DOHH2 (cell line): ENCODE data around the gene DESI1.

Experiments
- H3F3A ChIP-seq: fragments of 200-600 bp; sonication (generic), shearing (Covaris generic); 2 replicates; pipeline ENCODE4 v1.6.0; 2016; ENCODE audit warnings: antibody characterized with exemption, mild to moderate bottlenecking; ENCODE audit not compliant: control insufficient read depth, insufficient read depth
- H3K27ac ChIP-seq: fragments of 200-600 bp; sonication (generic); 2 replicates; pipeline ENCODE4 v1.5.1; 2014; ENCODE audit warnings: low read depth, mild to moderate bottlenecking, low read length, moderate library complexity
- H3K27me3 ChIP-seq: fragments of 200-600 bp; sonication (generic); 2 replicates; pipeline ENCODE4 v1.6.1; 2014; ENCODE audit warnings: mild to moderate bottlenecking, low read length, mixed read lengths; ENCODE audit not compliant: control insufficient read depth
- H3K36me3 ChIP-seq: fragments of 200-600 bp; sonication (generic); 2 replicates; pipeline ENCODE4 v1.6.1; 2014; ENCODE audit warnings: mild to moderate bottlenecking, low read length, moderate library complexity, mixed read lengths; ENCODE audit not compliant: control insufficient read depth
- H3K4me1 ChIP-seq: fragments of 200-600 bp; sonication (generic); 2 replicates; pipeline ENCODE4 v1.6.1; 2014; ENCODE audit warnings: mild to moderate bottlenecking, low read length, mixed read lengths; ENCODE audit not compliant: control insufficient read depth
- H3K4me2 ChIP-seq: fragments of 200-600 bp; sonication (generic); 2 replicates; pipeline ENCODE4 v1.6.0; 2014; ENCODE audit warnings: mild to moderate bottlenecking, low read length, moderate library complexity
- H3K4me3 ChIP-seq: fragments of 200-600 bp; sonication (generic); 2 replicates; pipeline ENCODE4 v1.5.1; 2014; ENCODE audit warnings: mild to moderate bottlenecking, low read length, mixed read lengths
- H3K79me2 ChIP-seq: fragments of 200-600 bp; sonication (generic); 2 replicates; pipeline ENCODE4 v1.6.1; 2014; ENCODE audit warnings: mild to moderate bottlenecking, low read length, mixed read lengths; ENCODE audit not compliant: control insufficient read depth
- H3K9me2 ChIP-seq: fragments of 200-600 bp; sonication (generic); replicated peaks from 2 replicates; pipeline ENCODE4 v1.6.1; 2014; ENCODE audit warnings: mild to moderate bottlenecking, low read length, mixed read lengths; ENCODE audit not compliant: control insufficient read depth
- H3K9me3 ChIP-seq: fragments of 200-600 bp; sonication (generic); 2 replicates; pipeline ENCODE4 v1.6.1; 2014; ENCODE audit warnings: antibody characterized with exemption, low read length, mixed read lengths; ENCODE audit not compliant: control insufficient read depth, insufficient read depth
- H4K20me1 ChIP-seq: fragments of 200-600 bp; sonication (generic); 2 replicates; pipeline ENCODE4 v1.6.0; 2014; ENCODE audit warnings: low read depth, mild to moderate bottlenecking, antibody characterized with exemption, low read length, moderate library complexity; ENCODE audit not compliant: control insufficient read depth, insufficient read depth
- CTCF ChIP-seq: fragments of 200-600 bp; sonication (generic); IDR thresholded peaks from one replicate; pipeline ENCODE4 v1.5.1; 2014; ENCODE audit warnings: antibody characterized with exemption, mild to moderate bottlenecking, low read depth, low read length; ENCODE audit not compliant: poor library complexity, severe bottlenecking
- EZH2phosphoT487 ChIP-seq: fragments of 200-600 bp; sonication (generic); IDR thresholded peaks from 2 replicates; pipeline ENCODE4 v1.6.1; 2017; ENCODE audit warnings: borderline replicate concordance, mild to moderate bottlenecking, antibody characterized with exemption, low read length, moderate library complexity, mixed read lengths

The DESI1 gene

GRCh38 chr22:41598891-41599635, 21.8 kb downstream of the DESI1 start:
- no peaks in the 10 kb centered on the region for H3K27me3 ChIP-seq
- H3F3A ChIP-seq = 0 out of 2 replicates have a peak, but pooled peaks cover 2% of the 10 kb centered on the region
- no peak overlapping the region for H3K27ac ChIP-seq
- no peak overlapping the region for H3K4me3 ChIP-seq
- H3K4me2 ChIP-seq = no peak overlapping the region
- peaks cover 39% of the 10 kb centered on the region for H3K36me3 ChIP-seq
- no peaks in the 10 kb centered on the region for H3K9me2 ChIP-seq
- H3K4me1 ChIP-seq = no peaks in the 10 kb centered on the region
- no peaks in the 10 kb centered on the region for H3K79me2 ChIP-seq
- no peaks in the 10 kb centered on the region for H3K9me3 ChIP-seq
- TF ChIP-seq CTCF (no peak), EZH2phosphoT487 (no peak)
- H4K20me1 ChIP-seq = peaks cover 11% of the 10 kb centered on the region; the same call in 1 of the 2 replicates

- H3K79me2 ChIP-seq = no peaks in the 10 kb centered on the region
- H4K20me1 ChIP-seq = peaks cover 8% of the 10 kb centered on the region; the same call in 1 of the 2 replicates
- H3F3A ChIP-seq = 0 out of 2 replicates have a peak, but pooled peaks cover 2% of the 10 kb centered on the region
- no peaks in the 10 kb centered on the region for H3K9me2 ChIP-seq
- H3K27me3 ChIP-seq = no peaks in the 10 kb centered on the region
- H3K9me3 ChIP-seq = no peaks in the 10 kb centered on the region
- no peak overlapping the region for H3K4me3 ChIP-seq
- H3K27ac ChIP-seq = no peak overlapping the region
- H3K4me1 ChIP-seq = no peaks in the 10 kb centered on the region
- H3K36me3 ChIP-seq = peaks cover 29% of the 10 kb centered on the region
- TF ChIP-seq EZH2phosphoT487 (no peak), CTCF (no peak)
- no peak overlapping the region for H3K4me2 ChIP-seq
These were observed 22.8 kb downstream of the DESI1 start for GRCh38 chr22:41598081-41598480.

GRCh38 chr22:41597635-41597953, 23.2 kb downstream of the DESI1 start:
- Histone ChIP-seq H4K20me1 (peaks cover 8% of the 10 kb centered on the region; the same call in 1 of the 2 replicates), H3K27ac (no peak overlapping the region), H3K9me3 (no peaks in the 10 kb centered on the region), H3K4me1 (no peaks in the 10 kb centered on the region), H3K4me2 (no peak overlapping the region), H3K79me2 (no peaks in the 10 kb centered on the region), H3K9me2 (no peaks in the 10 kb centered on the region), H3K4me3 (no peak overlapping the region), H3F3A (0 out of 2 replicates have a peak, but pooled peaks cover 2% of the 10 kb centered on the region), H3K27me3 (no peaks in the 10 kb centered on the region), H3K36me3 (peaks cover 25% of the 10 kb centered on the region)
- TF ChIP-seq EZH2phosphoT487 (no peak), CTCF (no peak)
